Neural cell (in vitro differentiated cells): Measurements from ENCODE around the gene LDLRAD4. TPM values are rescaled to one million over a fixed set of nuclear protein-coding genes. Genes with fewer than 3 reads are reported as not detected.
A peak's percentile ranks its signal among the peaks of the same experiment; 100 is the strongest.

Source experiments
- H2AFZ ChIP-seq: fragments of 200-600, 300-800 bp; sonication (generic), shearing (Covaris generic); 2 replicates; pipeline ENCODE4 v1.6.0; 2014; ENCODE audit warnings: low read depth, mild to moderate bottlenecking, antibody characterized with exemption, low read length, moderate library complexity
- H3F3A ChIP-seq: fragments of 200-600 bp; shearing (Covaris generic); 2 replicates; pipeline ENCODE4 v1.6.1; 2016; ENCODE audit warnings: mild to moderate bottlenecking, moderate library complexity, mixed read lengths, antibody characterized with exemption, low read length; ENCODE audit not compliant: insufficient read depth, poor library complexity, severe bottlenecking
- H3K27ac ChIP-seq: fragments of 200-600, 300-800 bp; sonication (generic), shearing (Covaris generic); 2 replicates; pipeline ENCODE4 v1.5.1; 2014; ENCODE audit warnings: mild to moderate bottlenecking, low read length, moderate library complexity
- H3K27me3 ChIP-seq: fragments of 300-800, 200-600 bp; sonication (generic), shearing (Covaris generic); 2 replicates; pipeline ENCODE4 v1.6.0; 2014; ENCODE audit warnings: mild to moderate bottlenecking, low read depth, low read length, moderate library complexity; ENCODE audit not compliant: insufficient read depth
- H3K36me3 ChIP-seq: fragments of 300-800, 200-600 bp; sonication (generic), shearing (Covaris generic); 2 replicates; pipeline ENCODE4 v1.5.1; 2014; ENCODE audit warnings: mild to moderate bottlenecking, antibody characterized with exemption, low read length, moderate library complexity; ENCODE audit not compliant: insufficient read depth
- H3K4me2 ChIP-seq: fragments of 300-800, 200-600 bp; sonication (generic), shearing (Covaris generic); 2 replicates; pipeline ENCODE4 v1.6.0; 2014; ENCODE audit warnings: mild to moderate bottlenecking, low read length
- H3K4me3 ChIP-seq: fragments of 300-800, 200-600 bp; sonication (generic), shearing (Covaris generic); 2 replicates; pipeline ENCODE4 v1.5.1; 2014; ENCODE audit warnings: mild to moderate bottlenecking, low read length, moderate library complexity
- H3K79me2 ChIP-seq: fragments of 200-600 bp; shearing (Covaris generic); replicated peaks from 2 replicates; pipeline ENCODE4 v1.6.0; 2014; ENCODE audit warnings: mild to moderate bottlenecking, low read length, moderate library complexity; ENCODE audit not compliant: insufficient read depth
- H3K9ac ChIP-seq: fragments of 300-800, 200-600 bp; sonication (generic), shearing (Covaris generic); 2 replicates; pipeline ENCODE4 v1.6.1; 2016; ENCODE audit warnings: mild to moderate bottlenecking, low read length, mixed read lengths
- H3K9me2 ChIP-seq: fragments of 200-600 bp; shearing (Covaris generic); 2 replicates; pipeline ENCODE4 v1.6.1; 2016; ENCODE audit warnings: mild to moderate bottlenecking, low read length, mixed read lengths; ENCODE audit not compliant: insufficient read depth
- H3K9me3 ChIP-seq: fragments of 200-600, 300-800 bp; sonication (generic), shearing (Covaris generic); 2 replicates; pipeline ENCODE4 v1.6.1; 2016; ENCODE audit warnings: mild to moderate bottlenecking, mixed run types, low read length, moderate library complexity, mixed read lengths
- H4K20me1 ChIP-seq: fragments of 200-600 bp; shearing (Covaris generic); 2 replicates; pipeline ENCODE4 v1.6.1; 2016; ENCODE audit warnings: mild to moderate bottlenecking, mixed run types; ENCODE audit not compliant: insufficient read depth
- EP300 ChIP-seq: fragments of 450-650 bp; conservative IDR thresholded peaks from 2 replicates; pipeline ENCODE4 v1.6.1; 2014; ENCODE audit warnings: antibody characterized with exemption, mild to moderate bottlenecking, moderate library complexity; ENCODE audit not compliant: poor library complexity, severe bottlenecking
- EZH2 ChIP-seq: fragments of 200-600, 300-800 bp; shearing (Covaris generic), sonication (generic); IDR thresholded peaks from 2 replicates; pipeline ENCODE4 v1.6.1; 2014; ENCODE audit warnings: antibody characterized with exemption, low read length, borderline replicate concordance, mild to moderate bottlenecking; ENCODE audit not compliant: insufficient read depth, poor library complexity, severe bottlenecking
- MXI1 ChIP-seq: fragments of 450-650 bp; conservative IDR thresholded peaks from 2 replicates; pipeline ENCODE4 v1.6.1; 2014; ENCODE audit warnings: antibody characterized with exemption, mild to moderate bottlenecking; ENCODE audit not compliant: poor library complexity, severe bottlenecking
- POLR2AphosphoS5 ChIP-seq: IDR thresholded peaks from 2 replicates; pipeline ENCODE4 v1.6.1; 2012
- RAD21 ChIP-seq: fragments of 450-650 bp; conservative IDR thresholded peaks from 2 replicates; pipeline ENCODE4 v1.6.1; 2014; ENCODE audit warnings: antibody characterized with exemption, mild to moderate bottlenecking, moderate library complexity
- SMC3 ChIP-seq: fragments of 450-650 bp; conservative IDR thresholded peaks from 2 replicates; pipeline ENCODE4 v1.6.1; 2014; ENCODE audit warnings: antibody characterized with exemption, mild to moderate bottlenecking, moderate library complexity; ENCODE audit not compliant: poor library complexity
- TAF1 ChIP-seq: IDR thresholded peaks from 2 replicates; pipeline ENCODE4 v1.6.1; 2012; ENCODE audit warnings: low read depth
- polyA plus RNA-seq: library from polyadenylated mRNA; depleted of rRNA; stranded (reverse); fragments of >200 nt; gene quantifications from 2 replicates; pipeline ENCODE4 v1.2.3, GENCODE V29; 2014
- TF ChIP-seq, protein P1 (sequence below): fragments of 450-650 bp; IDR thresholded peaks from 2 replicates; pipeline ENCODE4 v1.5.1; 2014; ENCODE audit warnings: antibody characterized with exemption, mild to moderate bottlenecking, moderate library complexity; ENCODE audit not compliant: poor library complexity, severe bottlenecking
- TF ChIP-seq, protein P2 (sequence below): IDR thresholded peaks from 2 replicates; pipeline ENCODE4 v1.6.1; 2012; ENCODE audit warnings: borderline replicate concordance

LDLRAD4 gene
- polyA plus RNA-seq, 1 donor from 2014 or later, result 3.7 TPM

DNA sequence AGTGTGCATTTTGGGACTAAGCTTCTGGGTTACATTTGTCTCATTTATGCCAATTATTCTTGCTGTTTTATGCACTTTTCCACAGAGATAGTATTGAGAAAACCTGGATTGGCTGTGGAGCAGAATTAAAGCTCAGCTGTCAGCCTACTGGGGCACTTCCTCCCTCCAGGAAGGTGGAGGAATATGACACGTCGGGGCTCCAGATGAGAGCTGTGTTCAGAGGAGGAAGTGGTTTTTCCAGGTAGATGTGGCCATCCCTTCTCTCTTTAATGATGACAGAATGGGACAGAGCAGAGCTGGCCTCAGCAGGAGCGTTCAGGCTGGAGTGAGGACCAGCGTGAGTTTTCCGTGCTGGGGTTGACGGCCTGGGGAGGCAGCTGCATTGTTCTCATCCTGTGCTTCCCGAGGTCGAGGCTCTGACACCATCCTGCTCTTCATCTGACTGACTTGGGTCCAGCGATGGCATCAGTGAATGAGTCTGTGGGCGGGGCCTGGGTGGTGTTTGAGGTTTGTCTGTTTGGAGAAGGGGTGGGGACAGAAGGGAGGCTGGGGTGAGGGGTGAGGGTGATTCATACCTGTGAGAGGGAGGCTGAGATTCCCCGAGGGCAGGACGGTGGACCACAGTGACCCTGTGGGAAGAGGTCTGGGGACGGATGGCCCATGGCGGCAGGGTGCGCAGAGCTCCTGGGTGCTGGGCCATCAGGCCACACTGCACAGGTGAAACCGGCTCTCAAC is 207.0 kb downstream of the LDLRAD4 start:
- Histone ChIP-seq H3K9me2 (no peaks in the 10 kb centered on the region), H3K4me3 (no peak overlapping the region), H3K79me2 (no peaks in the 10 kb centered on the region), H3F3A (no peaks in the 10 kb centered on the region), H3K9me3 (no peaks in the 10 kb centered on the region), H3K27ac (peak overlapping the region; percentile 83), H3K4me2 (no peak overlapping the region), H2AFZ (no peak overlapping the region), H3K27me3 (no peaks in the 10 kb centered on the region), H4K20me1 (no peaks in the 10 kb centered on the region), H3K9ac (peak overlapping the region; percentile 31), H3K36me3 (no peaks in the 10 kb centered on the region)
- no peak for TF ChIP-seq TAF1
- TF ChIP-seq RAD21, result no peak
- TF ChIP-seq, protein P1, sequence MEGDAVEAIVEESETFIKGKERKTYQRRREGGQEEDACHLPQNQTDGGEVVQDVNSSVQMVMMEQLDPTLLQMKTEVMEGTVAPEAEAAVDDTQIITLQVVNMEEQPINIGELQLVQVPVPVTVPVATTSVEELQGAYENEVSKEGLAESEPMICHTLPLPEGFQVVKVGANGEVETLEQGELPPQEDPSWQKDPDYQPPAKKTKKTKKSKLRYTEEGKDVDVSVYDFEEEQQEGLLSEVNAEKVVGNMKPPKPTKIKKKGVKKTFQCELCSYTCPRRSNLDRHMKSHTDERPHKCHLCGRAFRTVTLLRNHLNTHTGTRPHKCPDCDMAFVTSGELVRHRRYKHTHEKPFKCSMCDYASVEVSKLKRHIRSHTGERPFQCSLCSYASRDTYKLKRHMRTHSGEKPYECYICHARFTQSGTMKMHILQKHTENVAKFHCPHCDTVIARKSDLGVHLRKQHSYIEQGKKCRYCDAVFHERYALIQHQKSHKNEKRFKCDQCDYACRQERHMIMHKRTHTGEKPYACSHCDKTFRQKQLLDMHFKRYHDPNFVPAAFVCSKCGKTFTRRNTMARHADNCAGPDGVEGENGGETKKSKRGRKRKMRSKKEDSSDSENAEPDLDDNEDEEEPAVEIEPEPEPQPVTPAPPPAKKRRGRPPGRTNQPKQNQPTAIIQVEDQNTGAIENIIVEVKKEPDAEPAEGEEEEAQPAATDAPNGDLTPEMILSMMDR, result no peak
- TF ChIP-seq SMC3, result no peak
- TF ChIP-seq MXI1, result no peak
- no peak for TF ChIP-seq EP300

DNA sequence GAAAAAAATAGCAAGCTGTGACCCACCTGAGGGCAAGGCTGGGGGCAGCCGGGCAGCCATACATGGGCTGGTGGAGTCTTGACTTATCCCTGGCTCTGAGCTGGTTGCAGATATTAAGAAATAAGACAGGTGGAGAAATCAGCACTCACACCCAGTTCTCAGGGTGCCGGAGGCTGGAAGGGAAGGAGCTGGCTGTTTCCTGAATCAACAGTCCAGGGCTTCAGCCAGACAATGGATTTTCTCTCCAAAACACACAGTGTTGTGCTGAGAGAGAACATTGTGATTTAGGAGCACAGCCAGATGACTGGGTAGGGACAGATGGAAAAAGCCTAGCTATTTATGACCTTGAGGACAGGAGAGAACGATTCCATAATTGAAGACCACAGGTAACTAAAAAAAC is 208.8 kb downstream of the LDLRAD4 start:
- no peak overlapping the region for H3K9ac ChIP-seq
- no peak overlapping the region for H3K27ac ChIP-seq
- no peaks in the 10 kb centered on the region for H3K9me2 ChIP-seq
- H4K20me1 ChIP-seq, result no peaks in the 10 kb centered on the region
- H3K4me2 ChIP-seq, result no peak overlapping the region
- H3K79me2 ChIP-seq, result no peaks in the 10 kb centered on the region
- no peak for TF ChIP-seq MXI1
- TF ChIP-seq RAD21, result no peak
- no peak for TF ChIP-seq EZH2
- no peak for TF ChIP-seq TAF1
- TF ChIP-seq POLR2AphosphoS5, result no peak
- TF ChIP-seq EP300, result no peak
- H3F3A ChIP-seq, result no peaks in the 10 kb centered on the region
- no peaks in the 10 kb centered on the region for H3K9me3 ChIP-seq
- H3K4me3 ChIP-seq, result no peak overlapping the region
- H3K36me3 ChIP-seq, result no peaks in the 10 kb centered on the region
- H3K27me3 ChIP-seq, result no peaks in the 10 kb centered on the region
- no peak overlapping the region for H2AFZ ChIP-seq

DNA sequence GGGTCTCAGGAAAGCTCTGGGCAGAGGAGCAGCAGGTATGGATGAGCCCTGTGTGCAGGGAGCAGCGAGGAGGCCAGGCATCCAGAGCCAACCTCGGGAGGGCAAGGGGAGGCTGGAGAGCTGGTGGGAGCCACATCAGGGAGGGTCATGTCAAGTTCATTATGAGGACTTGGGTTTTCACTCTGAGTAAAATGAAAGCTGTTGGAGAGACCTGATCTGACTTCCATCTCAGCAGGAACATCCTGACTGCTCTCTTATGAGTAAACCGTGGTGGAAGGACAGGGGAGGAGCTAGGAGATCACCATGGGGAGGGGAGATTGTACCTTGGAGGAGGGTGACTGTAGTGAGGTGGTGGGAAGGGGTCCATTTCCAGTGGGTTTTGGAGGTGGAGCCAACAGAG is 209.8 kb downstream of the LDLRAD4 start:
- H3K4me3 ChIP-seq, result no peak overlapping the region
- H3K9ac ChIP-seq, result no peak overlapping the region
- no peak overlapping the region for H3K27ac ChIP-seq
- H3K9me2 ChIP-seq, result no peaks in the 10 kb centered on the region
- H2AFZ ChIP-seq, result no peak overlapping the region
- H3K36me3 ChIP-seq, result no peaks in the 10 kb centered on the region
- H3K9me3 ChIP-seq, result no peaks in the 10 kb centered on the region
- no peak overlapping the region for H3K4me2 ChIP-seq
- H3K27me3 ChIP-seq, result no peaks in the 10 kb centered on the region
- no peaks in the 10 kb centered on the region for H3K79me2 ChIP-seq
- TF ChIP-seq, protein P2, sequence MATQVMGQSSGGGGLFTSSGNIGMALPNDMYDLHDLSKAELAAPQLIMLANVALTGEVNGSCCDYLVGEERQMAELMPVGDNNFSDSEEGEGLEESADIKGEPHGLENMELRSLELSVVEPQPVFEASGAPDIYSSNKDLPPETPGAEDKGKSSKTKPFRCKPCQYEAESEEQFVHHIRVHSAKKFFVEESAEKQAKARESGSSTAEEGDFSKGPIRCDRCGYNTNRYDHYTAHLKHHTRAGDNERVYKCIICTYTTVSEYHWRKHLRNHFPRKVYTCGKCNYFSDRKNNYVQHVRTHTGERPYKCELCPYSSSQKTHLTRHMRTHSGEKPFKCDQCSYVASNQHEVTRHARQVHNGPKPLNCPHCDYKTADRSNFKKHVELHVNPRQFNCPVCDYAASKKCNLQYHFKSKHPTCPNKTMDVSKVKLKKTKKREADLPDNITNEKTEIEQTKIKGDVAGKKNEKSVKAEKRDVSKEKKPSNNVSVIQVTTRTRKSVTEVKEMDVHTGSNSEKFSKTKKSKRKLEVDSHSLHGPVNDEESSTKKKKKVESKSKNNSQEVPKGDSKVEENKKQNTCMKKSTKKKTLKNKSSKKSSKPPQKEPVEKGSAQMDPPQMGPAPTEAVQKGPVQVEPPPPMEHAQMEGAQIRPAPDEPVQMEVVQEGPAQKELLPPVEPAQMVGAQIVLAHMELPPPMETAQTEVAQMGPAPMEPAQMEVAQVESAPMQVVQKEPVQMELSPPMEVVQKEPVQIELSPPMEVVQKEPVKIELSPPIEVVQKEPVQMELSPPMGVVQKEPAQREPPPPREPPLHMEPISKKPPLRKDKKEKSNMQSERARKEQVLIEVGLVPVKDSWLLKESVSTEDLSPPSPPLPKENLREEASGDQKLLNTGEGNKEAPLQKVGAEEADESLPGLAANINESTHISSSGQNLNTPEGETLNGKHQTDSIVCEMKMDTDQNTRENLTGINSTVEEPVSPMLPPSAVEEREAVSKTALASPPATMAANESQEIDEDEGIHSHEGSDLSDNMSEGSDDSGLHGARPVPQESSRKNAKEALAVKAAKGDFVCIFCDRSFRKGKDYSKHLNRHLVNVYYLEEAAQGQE, result no peak
- no peak for TF ChIP-seq EZH2
- TF ChIP-seq, protein P1, result no peak
- TF ChIP-seq MXI1, result no peak
- no peak for TF ChIP-seq RAD21
- TF ChIP-seq TAF1, result no peak
- TF ChIP-seq EP300, result no peak
- no peak for TF ChIP-seq SMC3
- TF ChIP-seq POLR2AphosphoS5, result no peak
- no peaks in the 10 kb centered on the region for H3F3A ChIP-seq
- H4K20me1 ChIP-seq, result no peaks in the 10 kb centered on the region
